Stimulated activated CD4-positive, alpha-beta T cell treated with anti-CD3 and anti-CD28 coated beads, Interleukin-4, amount 100 ng/mL, for 1 hour (primary cell): Measurements from ENCODE around the gene EFL1.
"Not testable (repeated sequence)": the region's sequence is repeated elsewhere in the genome, so short reads cannot be mapped to it uniquely, and the experiment has no call there.

Experiments used
- DNase-seq: peaks from one replicate; pipeline ENCODE4 v3.0.0-alpha.2; 2020

The EFL1 gene

DNA sequence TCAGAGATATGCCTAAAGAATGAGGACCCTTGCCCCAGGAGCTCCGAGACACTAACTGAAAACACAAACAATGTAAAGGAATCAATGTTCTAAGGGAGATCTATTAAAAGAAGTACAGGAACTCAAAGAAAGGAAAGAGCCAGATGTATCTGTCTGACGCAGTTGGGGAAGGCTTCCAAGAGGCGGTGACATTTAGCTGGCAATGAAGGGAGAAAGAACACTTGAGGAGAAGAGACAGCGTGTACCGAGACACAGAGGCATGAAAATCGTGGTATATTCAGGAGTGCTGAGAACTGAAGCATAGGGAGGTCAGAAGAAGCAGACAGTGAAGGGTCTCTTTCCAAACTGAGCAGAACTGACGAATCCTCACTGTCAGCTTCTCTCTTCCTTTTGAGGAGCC, 66.7 kb downstream of the EFL1 start:
- DNase-seq: not testable (repeated sequence)

- DNase-seq: not testable (repeated sequence)
Measured at GRCh38 chr15:82194488-82194887, 68.0 kb downstream of the EFL1 start.

- DNase-seq: not testable (repeated sequence)
Measured at GRCh38 chr15:82193435-82193834, 69.1 kb downstream of the EFL1 start.

DNA sequence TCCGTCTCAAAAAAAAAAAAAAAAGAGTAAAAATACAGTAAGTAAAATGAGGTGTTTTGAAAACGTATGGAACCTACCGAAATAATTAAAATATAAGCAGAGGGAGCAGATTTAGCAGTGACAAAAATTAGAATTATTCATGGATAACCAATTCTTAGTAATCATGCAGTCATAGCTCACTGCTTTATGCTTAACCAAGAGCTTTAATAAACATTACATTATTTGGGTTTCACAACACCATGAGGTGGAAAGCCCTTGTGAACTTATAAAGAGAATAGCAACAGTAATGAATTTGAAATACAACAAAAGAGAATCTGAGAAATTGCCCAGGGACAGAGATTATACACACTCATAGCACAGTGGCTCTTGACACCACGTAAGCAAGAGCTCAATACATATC, 70.1 kb downstream of the EFL1 start:
- DNase-seq: not testable (repeated sequence)

- DNase-seq: no peak
Measured at GRCh38 chr15:82186719-82187406, 75.7 kb downstream of the EFL1 start.

DNA sequence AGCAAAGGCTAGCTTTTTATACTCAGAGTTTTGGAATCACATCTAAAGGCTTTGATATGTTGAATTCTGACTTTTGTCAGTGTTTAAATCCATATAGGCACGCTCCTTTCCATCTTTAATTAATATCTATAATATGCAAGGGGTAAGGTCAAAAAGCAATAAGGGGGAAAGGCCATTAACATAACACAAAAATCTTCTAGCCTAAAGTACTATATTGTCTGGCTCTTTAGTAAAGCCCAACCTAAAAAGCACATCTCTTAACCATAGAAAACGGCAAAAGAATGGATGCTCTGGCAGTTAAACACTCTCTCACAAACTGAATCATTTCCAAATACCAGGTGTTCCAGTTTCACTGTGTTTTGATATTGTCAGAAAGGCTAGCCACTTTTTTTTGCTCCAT, 76.4 kb downstream of the EFL1 start:
- DNase-seq: no peak

GRCh38 chr15:82184776-82185175, 77.8 kb downstream of the EFL1 start:
- no peak for DNase-seq

- DNase-seq: no peak
Measured at GRCh38 chr15:82184355-82184754, 78.2 kb downstream of the EFL1 start.

GRCh38 chr15:82183121-82184031, 79.2 kb downstream of the EFL1 start:
- DNase-seq: no peak

- no peak for DNase-seq
Measured at GRCh38 chr15:82181371-82181770, 81.2 kb downstream of the EFL1 start.

- no peak for DNase-seq
Measured at GRCh38 chr15:82178061-82178460, 84.5 kb downstream of the EFL1 start.

GRCh38 chr15:82177291-82178010, 85.1 kb downstream of the EFL1 start:
- no peak for DNase-seq

DNA sequence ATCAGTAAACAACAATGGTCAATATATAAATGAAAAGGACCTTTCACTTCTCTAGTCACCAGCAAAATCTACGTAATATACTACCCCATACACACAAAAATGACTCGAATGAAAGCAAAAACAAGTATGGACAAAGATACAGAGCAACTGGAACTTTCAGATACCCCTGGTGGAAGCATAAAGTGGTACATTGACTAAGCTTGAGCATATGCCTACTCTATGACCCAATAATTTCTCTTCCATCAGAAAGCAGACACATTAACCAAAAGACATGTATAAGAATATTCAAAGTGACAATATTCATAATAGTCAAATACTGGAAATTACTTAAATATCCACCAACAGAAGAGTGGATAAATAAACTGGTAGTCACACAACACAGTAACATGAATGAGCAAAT, 86.0 kb downstream of the EFL1 start:
- DNase-seq: no peak

DNA sequence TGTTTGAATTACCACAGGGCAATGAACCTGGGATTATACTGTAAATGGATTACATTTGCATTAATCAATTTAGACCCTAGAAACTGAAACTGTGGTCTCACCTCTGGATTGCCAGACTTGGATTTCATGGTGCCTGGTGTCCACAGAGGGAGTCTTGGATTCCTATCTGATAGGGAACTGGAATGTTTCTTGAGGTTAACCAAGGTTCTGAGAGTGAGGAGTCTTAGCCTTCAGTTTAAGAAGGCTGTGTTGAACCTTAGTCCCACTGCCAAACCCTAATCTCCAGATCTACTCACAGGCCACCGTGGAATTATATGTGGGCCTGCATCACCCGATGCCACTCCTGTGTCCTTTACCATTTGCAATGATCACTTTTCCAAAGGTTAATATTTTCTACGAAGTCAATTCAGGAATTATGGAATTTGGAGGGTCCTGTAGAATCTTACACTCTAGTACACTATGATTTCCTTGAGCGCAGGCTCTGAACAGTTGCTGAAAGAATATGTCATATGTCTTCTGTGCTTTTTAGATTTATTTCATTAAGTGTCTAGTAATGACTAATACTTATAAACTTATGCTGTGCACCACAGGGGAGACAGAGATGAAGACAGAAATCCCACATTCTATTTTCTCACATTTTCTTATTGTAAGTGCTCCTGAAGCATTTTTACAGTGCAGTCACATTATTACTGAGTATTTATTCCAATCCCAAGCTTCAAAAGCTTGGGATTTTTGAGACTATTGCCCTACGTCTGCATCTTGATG, 87.9 kb downstream of the EFL1 start:
- DNase-seq: no peak

DNA sequence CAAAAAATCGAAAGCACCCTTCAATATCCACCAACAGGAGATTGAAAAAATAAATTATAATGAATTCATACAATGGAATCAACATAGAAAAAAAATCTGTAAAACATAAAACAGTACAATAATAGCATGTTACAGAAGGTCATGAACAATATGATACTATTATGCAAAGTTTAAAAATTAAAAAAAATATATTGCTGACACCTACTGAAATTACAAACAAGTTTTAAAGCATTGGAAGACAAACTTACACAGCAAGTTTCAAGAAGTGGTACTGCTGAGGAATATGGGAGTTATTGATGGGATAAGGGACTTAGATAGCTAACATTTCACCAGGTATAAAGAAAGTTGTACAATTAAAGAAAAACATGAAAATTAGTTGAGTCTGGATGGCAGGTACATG, 89.4 kb downstream of the EFL1 start:
- no peak for DNase-seq

DNA sequence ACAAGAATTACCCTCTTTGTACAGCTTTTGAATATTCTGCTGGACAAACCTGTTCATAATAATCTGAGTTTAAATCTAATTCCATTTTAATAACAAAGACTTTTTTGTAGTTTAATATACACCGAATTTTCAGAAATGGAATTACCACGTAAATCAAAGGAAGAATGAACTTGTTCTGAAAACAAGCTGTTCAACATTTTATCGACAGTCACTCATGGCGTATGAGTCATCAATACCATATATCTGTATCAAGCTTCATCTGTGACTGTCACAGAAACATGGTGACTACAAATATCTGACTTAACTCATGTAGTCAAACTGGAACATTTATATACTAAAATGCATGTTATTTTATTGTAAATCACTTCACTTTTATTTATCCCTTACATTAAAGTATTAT, 90.0 kb downstream of the EFL1 start:
- DNase-seq: no peak

DNA sequence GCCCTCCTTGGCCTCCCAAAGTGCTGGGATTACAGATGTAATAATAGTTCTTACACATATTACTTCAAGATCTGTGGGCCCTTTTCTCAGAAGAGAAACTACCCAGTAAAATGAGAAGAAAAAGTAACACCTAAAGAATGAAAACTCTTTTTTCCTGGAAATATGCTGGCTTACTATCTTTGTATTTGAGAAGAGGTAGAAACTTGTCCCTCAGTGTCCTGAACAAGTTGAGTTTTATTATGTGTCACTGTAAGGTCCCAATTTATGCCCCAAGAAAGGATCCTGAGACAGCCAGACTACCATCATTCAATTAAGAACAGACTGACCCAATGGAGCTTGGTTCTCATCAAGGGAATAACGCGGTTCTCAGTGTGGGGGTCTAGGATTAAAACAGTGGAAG, 93.8 kb downstream of the EFL1 start:
- no peak for DNase-seq

DNA sequence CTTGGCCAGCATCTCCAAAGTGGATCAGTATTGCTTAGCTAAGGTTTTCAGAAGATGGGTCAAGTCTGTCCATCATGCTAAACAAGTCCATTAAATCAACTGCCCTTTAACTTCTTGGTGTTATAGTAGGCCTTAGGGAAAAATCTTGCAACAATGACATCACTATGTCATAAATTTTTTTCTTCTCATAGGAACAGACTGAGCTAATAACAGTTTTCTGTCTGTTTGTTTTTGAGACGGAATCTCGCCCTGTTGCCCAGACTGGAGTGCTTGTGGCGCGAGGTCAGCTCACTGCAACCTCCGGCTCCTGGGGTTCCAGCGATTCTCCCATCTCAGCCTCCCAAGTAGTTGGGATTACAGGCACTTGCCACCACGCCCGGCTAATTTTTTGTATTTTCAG, 94.2 kb downstream of the EFL1 start:
- no peak for DNase-seq

DNA sequence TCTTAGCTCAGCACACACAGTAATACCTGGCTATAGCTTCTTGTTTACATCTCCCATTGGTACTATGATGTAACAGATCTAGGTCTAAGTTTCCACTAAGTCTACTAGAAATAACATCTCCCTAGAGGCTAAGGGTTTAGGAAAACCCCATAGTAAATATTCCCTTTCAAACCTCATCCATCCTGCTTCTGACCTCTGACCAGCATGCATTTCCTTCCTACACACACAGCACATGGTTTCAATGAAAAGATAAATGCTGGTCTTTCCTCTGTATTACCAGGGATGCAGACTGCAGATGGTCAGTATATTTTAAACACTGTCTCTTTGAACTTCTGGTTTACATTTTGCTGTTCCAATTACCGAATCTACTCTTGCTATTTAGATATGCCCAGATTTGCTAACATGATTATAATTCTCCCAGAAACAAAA, 96.6 kb downstream of the EFL1 start:
- DNase-seq: no peak

DNA sequence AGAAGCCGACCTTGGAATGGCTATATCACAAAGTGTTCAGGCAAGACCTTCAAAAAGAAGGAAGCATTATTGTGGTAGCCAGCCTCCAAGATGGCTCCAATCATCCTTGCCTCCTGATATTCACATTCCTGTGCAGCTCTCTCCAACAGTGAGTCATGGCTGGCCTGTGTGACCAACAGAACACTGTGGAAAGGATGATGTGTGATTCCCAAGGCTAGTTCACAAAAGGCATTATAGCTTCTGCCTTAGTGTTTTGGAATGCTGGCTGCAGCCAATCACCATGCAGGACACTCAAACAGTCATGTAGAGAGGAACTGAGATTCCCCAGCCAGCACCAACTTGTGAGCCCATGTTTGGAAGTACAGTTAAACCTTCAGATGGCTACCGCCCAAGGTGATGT, 102.6 kb downstream of the EFL1 start:
- DNase-seq: no peak

GRCh38 chr15:82158811-82159210, 103.7 kb downstream of the EFL1 start:
- no peak for DNase-seq

DNA sequence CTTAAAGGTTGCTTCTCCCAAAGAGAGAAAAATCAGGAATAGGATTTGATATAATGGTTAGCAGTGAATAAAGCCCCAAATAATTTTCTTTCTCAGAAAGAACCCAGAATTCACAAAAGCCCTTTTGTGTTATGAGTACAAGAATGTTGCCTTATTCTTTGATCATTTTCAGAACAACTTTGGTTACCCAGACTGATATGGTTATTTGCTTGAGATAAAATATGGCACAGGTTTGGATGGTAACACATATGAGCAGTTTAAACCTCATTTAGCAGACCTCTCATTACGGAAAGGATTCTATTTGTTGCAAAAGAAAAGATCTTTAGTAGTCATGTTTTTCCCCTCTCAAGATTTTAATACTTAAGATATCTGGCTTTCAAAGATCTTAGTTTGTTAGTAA, 111.9 kb downstream of the EFL1 start:
- no peak for DNase-seq

- DNase-seq: no peak
Measured at GRCh38 chr15:82146990-82147461, 115.5 kb downstream of the EFL1 start.
